ENCODE data around the gene CXCL9.

- TF ChIP-seq, protein P1, sequence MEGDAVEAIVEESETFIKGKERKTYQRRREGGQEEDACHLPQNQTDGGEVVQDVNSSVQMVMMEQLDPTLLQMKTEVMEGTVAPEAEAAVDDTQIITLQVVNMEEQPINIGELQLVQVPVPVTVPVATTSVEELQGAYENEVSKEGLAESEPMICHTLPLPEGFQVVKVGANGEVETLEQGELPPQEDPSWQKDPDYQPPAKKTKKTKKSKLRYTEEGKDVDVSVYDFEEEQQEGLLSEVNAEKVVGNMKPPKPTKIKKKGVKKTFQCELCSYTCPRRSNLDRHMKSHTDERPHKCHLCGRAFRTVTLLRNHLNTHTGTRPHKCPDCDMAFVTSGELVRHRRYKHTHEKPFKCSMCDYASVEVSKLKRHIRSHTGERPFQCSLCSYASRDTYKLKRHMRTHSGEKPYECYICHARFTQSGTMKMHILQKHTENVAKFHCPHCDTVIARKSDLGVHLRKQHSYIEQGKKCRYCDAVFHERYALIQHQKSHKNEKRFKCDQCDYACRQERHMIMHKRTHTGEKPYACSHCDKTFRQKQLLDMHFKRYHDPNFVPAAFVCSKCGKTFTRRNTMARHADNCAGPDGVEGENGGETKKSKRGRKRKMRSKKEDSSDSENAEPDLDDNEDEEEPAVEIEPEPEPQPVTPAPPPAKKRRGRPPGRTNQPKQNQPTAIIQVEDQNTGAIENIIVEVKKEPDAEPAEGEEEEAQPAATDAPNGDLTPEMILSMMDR (IDR thresholded peaks at IDR 0.05), result no peak
- no peak for TF ChIP-seq POLR2A (IDR thresholded peaks at IDR 0.05)
These were observed 9.1 kb upstream of the CXCL9 start for GRCh38 chr4:76016393-76016792.
